Measurements from ENCODE around the gene SLC6A6.

DNA sequence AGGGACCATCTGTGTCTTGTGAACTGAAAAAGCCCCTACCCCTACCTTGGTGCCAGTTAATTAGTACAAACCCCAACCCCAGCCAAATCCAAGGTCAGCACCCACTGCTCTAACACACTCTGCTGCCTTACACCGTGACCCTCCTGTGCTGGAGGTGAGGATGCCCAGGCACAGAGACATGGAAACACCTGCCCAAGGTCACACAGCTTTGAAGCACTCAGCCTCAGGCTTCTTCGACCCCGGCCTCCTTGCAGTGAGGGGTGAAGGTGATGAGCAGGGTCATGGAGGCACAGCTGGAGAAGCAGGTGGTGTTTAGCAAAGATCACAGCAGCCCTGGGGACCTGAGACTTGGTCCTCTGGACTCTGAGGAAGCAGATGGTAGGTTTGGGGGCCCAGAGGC is 39.0 kb upstream of the SLC6A6 start:
- TF ChIP-seq, protein P1, sequence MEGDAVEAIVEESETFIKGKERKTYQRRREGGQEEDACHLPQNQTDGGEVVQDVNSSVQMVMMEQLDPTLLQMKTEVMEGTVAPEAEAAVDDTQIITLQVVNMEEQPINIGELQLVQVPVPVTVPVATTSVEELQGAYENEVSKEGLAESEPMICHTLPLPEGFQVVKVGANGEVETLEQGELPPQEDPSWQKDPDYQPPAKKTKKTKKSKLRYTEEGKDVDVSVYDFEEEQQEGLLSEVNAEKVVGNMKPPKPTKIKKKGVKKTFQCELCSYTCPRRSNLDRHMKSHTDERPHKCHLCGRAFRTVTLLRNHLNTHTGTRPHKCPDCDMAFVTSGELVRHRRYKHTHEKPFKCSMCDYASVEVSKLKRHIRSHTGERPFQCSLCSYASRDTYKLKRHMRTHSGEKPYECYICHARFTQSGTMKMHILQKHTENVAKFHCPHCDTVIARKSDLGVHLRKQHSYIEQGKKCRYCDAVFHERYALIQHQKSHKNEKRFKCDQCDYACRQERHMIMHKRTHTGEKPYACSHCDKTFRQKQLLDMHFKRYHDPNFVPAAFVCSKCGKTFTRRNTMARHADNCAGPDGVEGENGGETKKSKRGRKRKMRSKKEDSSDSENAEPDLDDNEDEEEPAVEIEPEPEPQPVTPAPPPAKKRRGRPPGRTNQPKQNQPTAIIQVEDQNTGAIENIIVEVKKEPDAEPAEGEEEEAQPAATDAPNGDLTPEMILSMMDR (IDR thresholded peaks at IDR 0.05; ENCODE audit: low read length), result no peak
- TF ChIP-seq EZH2 (IDR thresholded peaks at IDR 0.05; ENCODE audit: borderline replicate concordance, low read length), result no peak

All from OCI-LY1 (cell line).